A549 treated with dexamethasone at 1 μM for 4 hours (cell line): ENCODE measurements around the gene KCTD13. TPM values are rescaled to one million over a fixed set of nuclear protein-coding genes. Genes with fewer than 3 reads are reported as not detected.

ENCODE experiments used
- total RNA-seq: library from RNA; stranded (reverse); fragments of 200-300 nt; extraction: Qiagen RNA extraction; gene quantifications from 5 replicates; pipeline ENCODE4 v1.2.3, GENCODE V29; 2022

KCTD13 gene, protein sequence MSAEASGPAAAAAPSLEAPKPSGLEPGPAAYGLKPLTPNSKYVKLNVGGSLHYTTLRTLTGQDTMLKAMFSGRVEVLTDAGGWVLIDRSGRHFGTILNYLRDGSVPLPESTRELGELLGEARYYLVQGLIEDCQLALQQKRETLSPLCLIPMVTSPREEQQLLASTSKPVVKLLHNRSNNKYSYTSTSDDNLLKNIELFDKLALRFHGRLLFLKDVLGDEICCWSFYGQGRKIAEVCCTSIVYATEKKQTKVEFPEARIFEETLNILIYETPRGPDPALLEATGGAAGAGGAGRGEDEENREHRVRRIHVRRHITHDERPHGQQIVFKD
- total RNA-seq = 9.1 to 15.4 TPM (median 13.8 TPM) in 5 replicates

DNA sequence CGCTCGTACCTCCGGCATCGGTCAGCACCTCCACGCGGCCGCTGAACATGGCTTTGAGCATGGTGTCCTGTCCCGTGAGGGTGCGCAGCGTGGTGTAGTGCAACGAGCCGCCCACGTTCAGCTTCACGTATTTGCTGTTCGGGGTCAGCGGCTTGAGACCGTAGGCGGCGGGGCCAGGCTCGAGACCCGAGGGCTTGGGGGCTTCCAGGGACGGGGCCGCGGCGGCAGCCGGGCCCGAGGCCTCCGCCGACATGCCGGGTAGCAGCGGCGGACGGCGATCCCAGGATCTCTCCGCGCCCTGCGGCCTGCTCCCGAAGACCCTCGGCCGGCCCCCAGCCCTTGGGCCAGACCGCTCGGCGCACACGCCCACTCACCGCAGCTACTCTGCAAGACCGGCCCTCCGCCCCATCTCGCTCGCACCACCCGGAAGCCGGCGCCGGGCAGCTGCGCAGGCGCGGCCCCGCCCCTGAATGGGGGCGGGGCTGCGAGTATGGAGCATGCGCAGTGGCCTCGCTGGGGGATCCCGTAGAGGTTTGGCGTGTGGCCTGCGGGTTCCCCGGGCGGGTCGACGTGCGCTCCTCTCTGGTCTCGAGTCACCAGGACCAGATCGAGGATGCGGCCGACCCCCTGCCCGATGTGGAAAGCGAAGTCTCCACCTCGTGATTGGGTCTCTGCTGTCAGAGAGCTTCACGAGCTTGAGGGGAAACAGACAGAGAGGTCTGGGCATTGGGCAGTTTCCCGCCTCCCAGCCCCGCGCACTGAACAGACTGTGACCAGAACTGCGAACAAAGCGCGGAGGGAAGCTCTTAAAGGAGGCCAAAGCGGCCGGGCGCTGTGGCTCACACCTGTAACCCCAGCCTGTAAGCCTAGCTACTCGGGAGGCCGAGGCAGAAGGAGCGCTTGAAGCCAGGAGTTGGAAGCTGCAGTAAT is at the start of gene KCTD13:
Gene KCTD13 (minus strand): TSS at position 446 of the 930 bp plus-strand sequence. CDS start 193 bp downstream, at position 253.

DNA sequence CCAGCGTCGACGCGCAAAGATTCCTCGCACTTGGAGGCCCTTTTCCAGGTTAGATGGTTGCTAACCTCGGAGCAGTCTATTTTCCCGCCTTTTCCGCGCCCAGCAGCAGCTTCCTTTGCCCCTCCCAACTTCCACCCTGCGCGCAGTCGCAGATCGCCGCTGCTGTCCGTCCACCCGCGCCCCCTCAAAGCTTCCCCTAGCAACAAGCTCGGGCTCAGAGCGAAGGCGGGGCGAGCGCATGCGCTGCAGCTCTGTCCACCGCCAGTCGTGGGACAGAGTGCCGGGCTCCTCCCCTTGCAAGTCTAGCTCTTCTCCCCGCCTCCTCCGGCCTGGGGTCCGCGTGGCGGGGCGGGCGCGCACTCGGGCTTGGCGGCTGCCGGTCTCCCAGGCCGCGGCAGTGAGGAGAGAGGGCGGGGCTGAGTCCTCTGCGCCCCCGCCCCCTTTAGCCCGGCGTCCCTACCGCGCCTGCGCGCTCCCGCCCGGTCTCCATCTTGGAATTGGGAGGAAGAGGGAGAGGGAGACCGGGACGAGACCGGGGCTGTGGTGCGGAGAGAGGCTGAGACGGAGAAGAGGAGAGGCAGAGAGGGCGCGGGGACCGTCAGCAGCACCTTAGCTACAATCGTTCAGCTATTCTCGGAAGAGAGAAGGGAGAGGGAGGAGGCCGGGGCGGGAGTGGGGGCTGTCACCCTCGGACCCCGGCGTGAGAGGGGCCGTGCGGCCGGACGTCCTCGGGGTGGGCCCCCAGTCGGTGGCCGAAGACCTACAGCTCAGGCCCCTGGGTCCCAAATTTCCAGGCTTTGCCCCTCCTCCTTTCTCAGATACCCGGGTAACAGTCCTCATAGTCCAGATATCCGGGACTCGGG is 47.6 kb upstream of the KCTD13 start, which contains the start of gene TAOK2:
Gene TAOK2 (plus strand): TSS at position 485 of the 863 bp plus-strand sequence. CDS start 3,905 bp downstream, outside the sequence.

DNA sequence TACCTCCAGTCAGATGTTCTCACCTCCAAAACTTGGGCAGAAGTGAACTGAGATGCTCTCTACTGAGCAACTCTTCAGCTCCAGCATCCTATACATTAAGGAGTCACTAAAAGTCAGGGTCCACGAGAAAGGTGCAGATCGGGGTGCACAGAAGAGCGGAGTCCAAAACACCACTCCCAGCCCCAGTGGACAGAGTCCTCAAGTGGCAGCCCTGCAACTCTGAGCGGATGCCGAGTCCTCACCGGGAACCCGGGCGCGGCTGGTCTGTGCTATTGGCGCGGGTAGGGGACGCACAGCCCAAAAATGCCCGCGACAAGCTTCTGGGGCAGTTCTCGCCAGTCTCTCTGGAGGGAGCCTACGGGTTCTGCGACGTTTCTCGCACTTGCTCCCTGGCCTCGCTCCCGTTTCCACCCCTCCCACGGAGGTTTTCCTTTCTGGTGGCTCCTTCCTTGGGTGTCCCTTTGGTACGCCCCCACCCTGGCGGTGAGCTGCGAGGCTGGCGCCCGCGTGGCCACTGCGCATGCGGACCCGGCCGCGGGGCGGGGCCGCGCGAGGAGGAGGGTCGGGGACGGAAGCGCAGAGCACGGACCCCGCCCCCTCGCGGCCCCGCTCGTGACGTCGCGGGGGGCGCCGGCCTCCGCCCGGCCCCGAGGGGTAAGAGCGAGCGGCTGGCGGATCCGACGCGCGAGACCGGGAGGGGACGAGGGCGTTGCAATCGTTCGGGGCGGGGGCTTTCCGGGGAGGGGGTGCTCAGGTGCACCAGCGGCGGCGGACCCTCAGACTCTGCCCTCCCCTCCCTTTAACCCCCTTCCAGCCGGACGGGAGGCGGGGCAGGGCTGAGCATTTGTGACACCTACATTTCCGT is 35.7 kb upstream of the KCTD13 start, which contains the start of gene TMEM219:
Gene TMEM219 (plus strand): TSS at position 601 of the 865 bp plus-strand sequence. CDS start 1,065 bp downstream, outside the sequence.

DNA sequence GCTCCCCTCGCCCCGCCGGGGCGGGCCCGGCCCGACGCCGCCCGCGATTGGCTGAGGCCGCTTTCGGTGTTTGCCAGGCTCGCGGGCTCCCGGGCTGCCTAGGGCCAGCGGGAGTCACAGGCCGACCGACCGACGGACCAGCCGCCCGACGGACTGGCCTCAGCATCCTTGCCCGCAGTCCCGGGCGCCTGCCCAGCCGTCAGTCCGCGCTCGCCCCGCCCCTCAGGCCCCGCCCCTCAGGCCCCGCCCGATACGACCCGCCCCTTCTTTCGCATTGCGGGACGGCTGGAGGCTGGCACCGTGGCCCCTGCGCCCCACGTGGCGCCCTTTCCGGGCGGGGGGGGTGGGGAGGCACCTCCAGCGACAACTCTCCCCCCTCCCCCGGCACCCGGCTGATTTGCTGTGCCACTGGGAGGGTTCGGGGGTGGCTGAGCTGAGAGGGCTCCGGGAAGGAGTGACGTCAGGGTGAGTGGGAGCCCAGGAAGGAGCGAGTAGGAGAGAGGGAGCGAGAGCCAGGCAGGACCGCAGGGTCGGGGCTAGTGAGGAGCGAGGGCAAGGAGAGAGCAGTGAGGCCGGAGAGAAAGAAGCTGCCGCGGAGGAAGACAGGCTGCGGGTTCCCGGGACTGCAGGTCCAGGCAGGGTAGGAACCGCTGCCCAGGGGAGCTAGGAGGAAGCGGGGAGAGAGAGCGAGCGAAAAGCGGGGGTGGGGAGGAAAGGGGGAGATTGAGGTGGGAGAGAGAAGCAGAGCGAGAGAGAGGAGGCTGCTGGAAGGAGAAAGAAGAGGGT is 25.7 kb downstream of the KCTD13 start, which contains the start of gene ASPHD1:
Gene ASPHD1 (plus strand): TSS at position 387 of the 786 bp plus-strand sequence. CDS start 484 bp downstream, outside the sequence.

DNA sequence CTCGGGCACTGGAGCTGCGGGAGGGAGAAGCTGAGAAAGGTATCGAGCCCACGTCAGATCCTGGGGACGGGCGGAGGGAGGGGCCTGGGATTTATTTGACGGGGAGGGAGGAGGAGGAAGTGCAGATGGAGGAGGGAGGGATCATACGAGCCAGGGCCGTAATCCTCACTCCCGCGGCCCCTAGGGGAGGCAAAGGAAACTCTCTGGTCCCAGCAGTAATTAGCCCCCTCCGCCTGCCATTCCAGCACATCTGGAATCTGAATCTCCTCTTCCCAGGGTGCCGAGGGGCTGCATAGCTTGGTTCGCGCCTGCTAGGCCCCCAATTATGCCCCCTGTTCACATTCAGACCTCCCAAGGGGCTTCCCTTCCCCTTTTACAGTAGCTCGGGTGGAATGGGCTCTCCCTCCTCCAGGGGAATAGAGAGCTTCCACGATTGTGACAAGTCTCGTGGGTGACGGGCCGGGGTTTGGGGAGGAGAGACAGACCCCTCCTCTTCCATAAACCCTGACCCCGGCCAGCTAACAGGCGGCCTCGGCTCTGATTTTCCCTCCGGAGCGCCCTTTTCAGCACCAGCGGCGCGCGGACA is 26.4 kb downstream of the KCTD13 start, which contains the start of gene SEZ6L2:
Gene SEZ6L2 (minus strand): TSS at position 35 of the 586 bp plus-strand sequence. CDS start 531 bp downstream, outside the sequence.

DNA sequence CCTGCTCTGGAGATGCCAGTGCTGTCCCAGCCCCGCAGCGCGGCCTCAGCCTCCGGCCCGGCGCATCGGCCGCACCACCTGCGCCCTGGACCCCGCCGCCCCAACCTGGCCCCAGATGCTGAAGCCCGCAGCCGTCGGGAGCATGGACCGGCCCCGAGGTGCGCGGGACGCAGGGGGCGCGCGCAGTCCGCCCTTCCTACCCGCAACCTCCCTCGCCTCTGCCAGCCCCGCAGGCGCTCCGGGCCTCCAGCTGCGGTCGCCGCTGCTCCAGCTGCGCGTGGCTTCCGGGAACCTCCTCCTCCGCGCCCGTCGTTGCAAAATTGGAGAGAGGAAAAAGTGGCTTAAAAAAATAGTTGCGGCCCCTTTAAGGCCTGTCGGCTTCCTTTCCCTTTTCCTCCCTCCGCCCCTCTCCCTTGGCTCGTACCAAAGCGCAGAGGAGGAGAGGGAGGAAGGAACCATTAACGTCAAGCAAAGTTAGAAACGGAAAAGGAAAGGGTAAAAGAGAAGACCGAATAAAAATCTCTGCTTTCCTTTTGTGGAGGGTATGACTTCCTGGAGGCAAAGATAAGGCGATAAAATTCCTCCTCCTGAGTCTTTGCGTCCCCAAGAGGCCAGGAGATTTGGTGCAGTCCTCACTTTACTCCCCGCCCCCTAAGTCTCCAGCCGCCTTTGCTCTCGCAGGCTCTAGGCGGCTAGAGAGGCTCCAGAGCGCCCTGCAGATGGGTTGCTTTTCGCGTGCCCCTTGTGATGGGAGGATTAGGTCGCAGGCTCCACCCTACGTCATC is 63.0 kb downstream of the KCTD13 start, which contains the start of gene CDIPT:
Gene CDIPT (minus strand): TSS at position 343 of the 785 bp plus-strand sequence. CDS start 369 bp downstream, outside the sequence.

Other genes with a start within 250 kb of the KCTD13 start
- 0.48 to 1.0 TPM (median 0.86 TPM) in 5 replicates for gene QPRT, start 247.0 kb downstream of the KCTD13 start, total RNA-seq
- not detected in 5 replicates for gene C16orf54, start 180.2 kb downstream of the KCTD13 start, total RNA-seq
- gene ZG16, start 148.0 kb downstream of the KCTD13 start, total RNA-seq = not detected in 5 replicates
- 71.9 to 84.6 TPM (median 83.7 TPM) in 5 replicates for gene KIF22, start 135.5 kb downstream of the KCTD13 start, total RNA-seq
- gene MAZ, start 119.7 kb downstream of the KCTD13 start, total RNA-seq = 141 to 189 TPM (median 187 TPM) in 5 replicates
- gene PRRT2, start 114.0 kb downstream of the KCTD13 start, total RNA-seq = 0.26 to 0.40 TPM (median 0.35 TPM) in 5 replicates
- gene PAGR1, start 110.1 kb downstream of the KCTD13 start, total RNA-seq = 33.9 to 40.8 TPM (median 39.6 TPM) in 5 replicates
- gene MVP, start 105.8 kb downstream of the KCTD13 start, total RNA-seq = 113 to 149 TPM (median 141 TPM) in 5 replicates
- gene CDIPT, start 63.0 kb downstream of the KCTD13 start, total RNA-seq = 59.0 to 84.9 TPM (median 82.5 TPM) in 5 replicates
- gene SEZ6L2, start 26.7 kb downstream of the KCTD13 start, total RNA-seq = 16.1 to 23.9 TPM (median 22.1 TPM) in 5 replicates
- 15.9 to 21.5 TPM (median 20.0 TPM) in 5 replicates for gene ASPHD1, start 25.7 kb downstream of the KCTD13 start, total RNA-seq
- gene TMEM219, start 35.9 kb upstream of the KCTD13 start, total RNA-seq = 89.3 to 94.5 TPM (median 91.1 TPM) in 5 replicates
- gene TAOK2, start 47.6 kb upstream of the KCTD13 start, total RNA-seq = 20.5 to 33.5 TPM (median 31.0 TPM) in 5 replicates
- 14.7 to 16.6 TPM (median 15.4 TPM) in 5 replicates for gene HIRIP3, start 69.4 kb upstream of the KCTD13 start, total RNA-seq
- 112 to 117 TPM (median 114 TPM) in 5 replicates for gene INO80E, start 70.0 kb upstream of the KCTD13 start, total RNA-seq
- 1.5 to 2.4 TPM (median 1.9 TPM) in 5 replicates for gene DOC2A, start 84.8 kb upstream of the KCTD13 start, total RNA-seq
- not detected in 5 replicates for gene C16orf92, start 97.0 kb upstream of the KCTD13 start, total RNA-seq
- gene TLCD3B, start 105.0 kb upstream of the KCTD13 start, total RNA-seq = 0.14 to 0.31 TPM (median 0.22 TPM) in 5 replicates
- 1,418 to 1,815 TPM (median 1,742 TPM) in 5 replicates for gene ALDOA, start 139.5 kb upstream of the KCTD13 start, total RNA-seq
- gene PPP4C, start 149.8 kb upstream of the KCTD13 start, total RNA-seq = 114 to 146 TPM (median 142 TPM) in 5 replicates
- gene TBX6, start 165.7 kb upstream of the KCTD13 start, total RNA-seq = 0.12 to 0.42 TPM (median 0.29 TPM) in 5 replicates
- gene YPEL3, start 170.0 kb upstream of the KCTD13 start, total RNA-seq = 4.7 to 8.8 TPM (median 7.5 TPM) in 5 replicates
- gene GDPD3, start 187.3 kb upstream of the KCTD13 start, total RNA-seq = 1.1 to 1.7 TPM (median 1.2 TPM) in 5 replicates
- 34.5 to 37.6 TPM (median 36.5 TPM) in 5 replicates for gene MAPK3, start 197.0 kb upstream of the KCTD13 start, total RNA-seq